Right renal pelvis (tissue), 4 donors: ENCODE data around the gene PLAC1. TPM values are rescaled to one million over a fixed set of nuclear protein-coding genes. Genes with fewer than 3 reads are reported as not detected.

Experiments used
- DNase-seq, 4 donors: peaks; one replicate each; pipeline ENCODE4 v3.0.0-alpha.2; 2013; ENCODE audit warnings: low read depth in 4 of 4, low spot score in 3 of 4, missing footprints in 1 of 4
- polyA plus RNA-seq, 4 donors: library from polyadenylated mRNA; unstranded; fragments of 120-200 nt; gene quantifications; one replicate each; pipeline ENCODE4 v1.2.1, GENCODE V29; 2013; ENCODE audit not compliant: insufficient read length in 4 of 4

The PLAC1 gene
- polyA plus RNA-seq, 4 donors: 4.5 to 10.5 (median 5.5) TPM

GRCh38 chrX:134632355-134632754 lies 25.9 kb downstream of the PLAC1 start:
- no peak for DNase-seq

GRCh38 chrX:134631426-134632346 lies 26.6 kb downstream of the PLAC1 start:
- no peak for DNase-seq

GRCh38 chrX:134628663-134629062 lies 29.6 kb downstream of the PLAC1 start:
- DNase-seq: no peak

GRCh38 chrX:134626434-134626833 lies 31.8 kb downstream of the PLAC1 start:
- DNase-seq: no peak

GRCh38 chrX:134625315-134625718 lies 33.0 kb downstream of the PLAC1 start:
- no peak for DNase-seq

- no peak for DNase-seq
Measured at GRCh38 chrX:134624046-134624430, 34.2 kb downstream of the PLAC1 start.

GRCh38 chrX:134623293-134624045 lies 34.8 kb downstream of the PLAC1 start:
- no peak for DNase-seq

GRCh38 chrX:134622813-134623185 lies 35.5 kb downstream of the PLAC1 start:
- DNase-seq: no peak

GRCh38 chrX:134622056-134622812 lies 36.0 kb downstream of the PLAC1 start:
- peak in 2 of 4 donors; percentile 43 to 52 for DNase-seq

GRCh38 chrX:134619838-134620237 lies 38.4 kb downstream of the PLAC1 start:
- no peak for DNase-seq

GRCh38 chrX:134613396-134613795 lies 44.9 kb downstream of the PLAC1 start:
- DNase-seq: no peak

GRCh38 chrX:134608153-134608552 lies 50.1 kb downstream of the PLAC1 start:
- no peak for DNase-seq

- DNase-seq: no peak
Measured at GRCh38 chrX:134607523-134607922, 50.7 kb downstream of the PLAC1 start.

- DNase-seq: no peak
Measured at GRCh38 chrX:134604701-134605311, 53.5 kb downstream of the PLAC1 start.

GRCh38 chrX:134603806-134604700 lies 54.2 kb downstream of the PLAC1 start:
- no peak for DNase-seq

- no peak for DNase-seq
Measured at GRCh38 chrX:134602410-134602809, 55.9 kb downstream of the PLAC1 start.

GRCh38 chrX:134601240-134601765 lies 57.0 kb downstream of the PLAC1 start:
- no peak for DNase-seq

- no peak for DNase-seq
Measured at GRCh38 chrX:134600714-134601113, 57.6 kb downstream of the PLAC1 start.

- DNase-seq: no peak
Measured at GRCh38 chrX:134599184-134599914, 58.9 kb downstream of the PLAC1 start.
